Stimulated activated CD4-positive, alpha-beta T cell treated with anti-CD3 and anti-CD28 coated beads, Interleukin-4, amount 100 ng/mL, for 48 hours (primary cell): ENCODE results near the gene SNRPD1.
"Not testable (repeated sequence)": the region's sequence is repeated elsewhere in the genome, so short reads cannot be mapped to it uniquely, and the experiment has no call there.

ENCODE experiments used
- DNase-seq, 2 donors: peaks; one replicate each; pipeline ENCODE4 v3.0.0-alpha.2; 2020; ENCODE audit warnings: low read depth in 2 of 2

Gene SNRPD1

GRCh38 chr18:21612125-21613039 is at the start of gene SNRPD1:
Gene SNRPD1, plus strand, starts transcription at chr18:21612314. Its CDS starts 116 bp downstream, at chr18:21612430.
- peak; percentile 83 to 84 for DNase-seq

- DNase-seq, result no peak
These were observed 40.3 kb upstream of the SNRPD1 start for GRCh38 chr18:21571772-21572171.

- no peak for DNase-seq
These were observed 36.5 kb upstream of the SNRPD1 start for GRCh38 chr18:21575656-21576055.

- no peak for DNase-seq
These were observed 27.7 kb upstream of the SNRPD1 start for GRCh38 chr18:21584391-21584790.

- not testable (repeated sequence) for DNase-seq
These were observed 19.8 kb upstream of the SNRPD1 start for GRCh38 chr18:21592361-21592760.

GRCh38 chr18:21593540-21594257 is 18.4 kb upstream of the SNRPD1 start:
- no peak for DNase-seq

- DNase-seq, result no peak
These were observed 14.5 kb upstream of the SNRPD1 start for GRCh38 chr18:21597620-21598019.

- DNase-seq, result no peak
These were observed 13.2 kb upstream of the SNRPD1 start for GRCh38 chr18:21598726-21599584.

GRCh38 chr18:21599585-21600525 is 12.3 kb upstream of the SNRPD1 start:
- peak; percentile 36 to 47 for DNase-seq

GRCh38 chr18:21600526-21601410 is 11.3 kb upstream of the SNRPD1 start, which contains the start of gene ESCO1:
Gene ESCO1, minus strand, starts transcription at chr18:21600704. Its CDS starts 25,861 bp downstream, at chr18:21574843.
- peak; percentile 85 to 92 for DNase-seq

GRCh38 chr18:21602299-21602587 is 9.9 kb upstream of the SNRPD1 start:
- no peak for DNase-seq

GRCh38 chr18:21604671-21605070 is 7.4 kb upstream of the SNRPD1 start:
- no peak for DNase-seq

- DNase-seq, result no peak
These were observed 6.9 kb upstream of the SNRPD1 start for GRCh38 chr18:21605213-21605612.

- not testable (repeated sequence) for DNase-seq
These were observed 551 bp upstream of the SNRPD1 start for GRCh38 chr18:21611401-21612124.

GRCh38 chr18:21621640-21622039 is 9.5 kb downstream of the SNRPD1 start:
- not testable (repeated sequence) for DNase-seq

- no peak for DNase-seq
These were observed 17.1 kb downstream of the SNRPD1 start for GRCh38 chr18:21629089-21629832.

- DNase-seq, result no peak
These were observed 20.3 kb downstream of the SNRPD1 start for GRCh38 chr18:21632393-21632792.

- DNase-seq, result no peak
These were observed 22.6 kb downstream of the SNRPD1 start for GRCh38 chr18:21634588-21635199.
